ENCODE data around the gene PPP3CA.
"Not testable (repeated sequence)": the region's sequence is repeated elsewhere in the genome, so short reads cannot be mapped to it uniquely, and the experiment has no call there.

PPP3CA gene

GRCh38 chr4:101183666-101184373, 163.5 kb downstream of the PPP3CA start:
- Histone ChIP-seq H3K36me3 (ENCODE audit: control insufficient read depth, insufficient read depth, low read length) (peaks cover 3% of the 10 kb centered on the region; the same call in 1 of the 2 replicates), H3K27ac (ENCODE audit: low read length) (no peak overlapping the region), H3K4me1 (ENCODE audit: control insufficient read depth, insufficient read depth, low read length) (no peaks in the 10 kb centered on the region; the same call in 1 of the 2 replicates), H3K27me3 (ENCODE audit: control insufficient read depth, insufficient read depth, low read length) (no peaks in the 10 kb centered on the region), H3K9me3 (ENCODE audit: control insufficient read depth, insufficient read depth, low read length) (no peaks in the 10 kb centered on the region; the same call in 1 of the 2 replicates), H3K4me3 (ENCODE audit: low read length) (no peak overlapping the region)
- DNase-seq (ENCODE audit: low read depth, low spot score): no peak
- WGBS (ENCODE audit: insufficient coverage, insufficient read length): no CpG with 5 or more reads among the region's 3 CpGs

- no peaks in the 10 kb centered on the region; the same call in 1 of the 2 replicates for H3K4me1 ChIP-seq (ENCODE audit: control insufficient read depth, insufficient read depth, low read length)
- no peak overlapping the region for H3K4me3 ChIP-seq (ENCODE audit: low read length)
- H3K27me3 ChIP-seq (ENCODE audit: control insufficient read depth, insufficient read depth, low read length): no peaks in the 10 kb centered on the region
- WGBS (ENCODE audit: insufficient coverage, insufficient read length): no CpG with 5 or more reads among the region's 2 CpGs
- peaks cover 3% of the 10 kb centered on the region; the same call in 1 of the 2 replicates for H3K36me3 ChIP-seq (ENCODE audit: control insufficient read depth, insufficient read depth, low read length)
- no peak for DNase-seq (ENCODE audit: low read depth, low spot score)
- no peak overlapping the region for H3K27ac ChIP-seq (ENCODE audit: low read length)
- no peaks in the 10 kb centered on the region; the same call in 1 of the 2 replicates for H3K9me3 ChIP-seq (ENCODE audit: control insufficient read depth, insufficient read depth, low read length)
These were observed 164.1 kb downstream of the PPP3CA start for GRCh38 chr4:101183221-101183620.

DNA sequence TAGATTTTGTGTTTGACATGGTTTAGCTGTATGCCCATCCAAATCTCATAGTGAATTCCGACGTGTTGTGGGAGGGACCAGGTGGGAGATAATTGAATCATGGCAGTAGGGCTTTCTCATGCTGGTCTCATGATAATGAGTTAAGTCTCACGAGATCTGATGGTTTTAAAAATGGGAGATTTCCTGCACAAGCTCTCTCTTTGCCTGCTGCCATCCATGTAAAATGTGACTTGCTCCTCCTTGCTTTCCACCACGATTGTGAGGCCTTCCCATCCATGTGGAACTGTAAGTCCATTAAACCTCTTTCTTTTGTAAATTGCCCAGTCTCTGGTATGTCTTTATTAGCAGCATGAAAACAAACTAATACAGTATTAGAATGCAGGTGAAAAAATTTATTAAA, 164.6 kb downstream of the PPP3CA start:
- H3K27ac ChIP-seq (ENCODE audit: low read length); H3K9me3 ChIP-seq (ENCODE audit: control insufficient read depth, insufficient read depth, low read length); H3K36me3 ChIP-seq (ENCODE audit: control insufficient read depth, insufficient read depth, low read length); H3K4me3 ChIP-seq (ENCODE audit: low read length); DNase-seq (ENCODE audit: low read depth, low spot score); H3K27me3 ChIP-seq (ENCODE audit: control insufficient read depth, insufficient read depth, low read length); H3K4me1 ChIP-seq (ENCODE audit: control insufficient read depth, insufficient read depth, low read length): not testable (repeated sequence)
- WGBS (ENCODE audit: insufficient coverage, insufficient read length): no CpG with 5 or more reads among the region's 4 CpGs

DNA sequence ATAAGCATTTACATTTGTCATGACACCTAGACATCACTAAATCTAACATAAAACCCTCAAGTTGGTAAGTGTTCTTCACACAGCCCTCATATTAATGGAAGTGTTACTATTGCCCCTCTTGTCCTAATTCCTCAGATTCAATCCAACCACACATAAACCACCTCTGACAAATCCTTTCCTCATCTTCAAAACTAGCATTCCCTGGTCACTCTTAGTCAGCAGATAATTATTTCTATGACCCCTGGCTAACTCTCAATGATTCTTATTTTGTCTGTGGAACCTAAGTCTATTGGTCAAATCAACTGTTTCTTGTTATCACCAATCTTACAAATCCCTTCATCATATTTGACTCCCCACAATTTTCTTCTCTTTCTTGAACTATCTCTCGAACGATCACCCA, 168.6 kb downstream of the PPP3CA start:
- no peak for DNase-seq (ENCODE audit: low read depth, low spot score)
- H3K27ac ChIP-seq (ENCODE audit: low read length): no peak overlapping the region
- 100% methylated on average over 2 of the region's 2 CpGs for WGBS (ENCODE audit: insufficient coverage, insufficient read length)

GRCh38 chr4:101177154-101177553, 170.2 kb downstream of the PPP3CA start:
- H3K4me1 ChIP-seq (ENCODE audit: control insufficient read depth, insufficient read depth, low read length): no peaks in the 10 kb centered on the region
- no peak for DNase-seq (ENCODE audit: low read depth, low spot score)
- H3K9me3 ChIP-seq (ENCODE audit: control insufficient read depth, insufficient read depth, low read length): no peaks in the 10 kb centered on the region
- H3K36me3 ChIP-seq (ENCODE audit: control insufficient read depth, insufficient read depth, low read length): no peaks in the 10 kb centered on the region
- H3K4me3 ChIP-seq (ENCODE audit: low read length): no peak overlapping the region
- WGBS (ENCODE audit: insufficient coverage, insufficient read length): no CpG with 5 or more reads among the region's 1 CpG
- H3K27me3 ChIP-seq (ENCODE audit: control insufficient read depth, insufficient read depth, low read length): no peaks in the 10 kb centered on the region
- no peak overlapping the region for H3K27ac ChIP-seq (ENCODE audit: low read length)

More for the DNA sequence above, 168.6 kb downstream of the PPP3CA start:
- H3K36me3 ChIP-seq (ENCODE audit: control insufficient read depth, insufficient read depth, low read length): peaks cover 3% of the 10 kb centered on the region; the same call in 1 of the 2 replicates
- no peaks in the 10 kb centered on the region; the same call in 1 of the 2 replicates for H3K9me3 ChIP-seq (ENCODE audit: control insufficient read depth, insufficient read depth, low read length)
- no peaks in the 10 kb centered on the region for H3K4me1 ChIP-seq (ENCODE audit: control insufficient read depth, insufficient read depth, low read length)
- H3K4me3 ChIP-seq (ENCODE audit: low read length): no peak overlapping the region
- no peaks in the 10 kb centered on the region for H3K27me3 ChIP-seq (ENCODE audit: control insufficient read depth, insufficient read depth, low read length)

GRCh38 chr4:101175896-101176676, 171.2 kb downstream of the PPP3CA start:
- no peaks in the 10 kb centered on the region for H3K4me1 ChIP-seq (ENCODE audit: control insufficient read depth, insufficient read depth, low read length)
- H3K9me3 ChIP-seq (ENCODE audit: control insufficient read depth, insufficient read depth, low read length): no peaks in the 10 kb centered on the region
- H3K36me3 ChIP-seq (ENCODE audit: control insufficient read depth, insufficient read depth, low read length): no peaks in the 10 kb centered on the region
- DNase-seq (ENCODE audit: low read depth, low spot score): no peak
- H3K27me3 ChIP-seq (ENCODE audit: control insufficient read depth, insufficient read depth, low read length): no peaks in the 10 kb centered on the region
- WGBS (ENCODE audit: insufficient coverage, insufficient read length): no CpG with 5 or more reads among the region's 6 CpGs
- H3K27ac ChIP-seq (ENCODE audit: low read length): no peak overlapping the region
- no peak overlapping the region for H3K4me3 ChIP-seq (ENCODE audit: low read length)

DNA sequence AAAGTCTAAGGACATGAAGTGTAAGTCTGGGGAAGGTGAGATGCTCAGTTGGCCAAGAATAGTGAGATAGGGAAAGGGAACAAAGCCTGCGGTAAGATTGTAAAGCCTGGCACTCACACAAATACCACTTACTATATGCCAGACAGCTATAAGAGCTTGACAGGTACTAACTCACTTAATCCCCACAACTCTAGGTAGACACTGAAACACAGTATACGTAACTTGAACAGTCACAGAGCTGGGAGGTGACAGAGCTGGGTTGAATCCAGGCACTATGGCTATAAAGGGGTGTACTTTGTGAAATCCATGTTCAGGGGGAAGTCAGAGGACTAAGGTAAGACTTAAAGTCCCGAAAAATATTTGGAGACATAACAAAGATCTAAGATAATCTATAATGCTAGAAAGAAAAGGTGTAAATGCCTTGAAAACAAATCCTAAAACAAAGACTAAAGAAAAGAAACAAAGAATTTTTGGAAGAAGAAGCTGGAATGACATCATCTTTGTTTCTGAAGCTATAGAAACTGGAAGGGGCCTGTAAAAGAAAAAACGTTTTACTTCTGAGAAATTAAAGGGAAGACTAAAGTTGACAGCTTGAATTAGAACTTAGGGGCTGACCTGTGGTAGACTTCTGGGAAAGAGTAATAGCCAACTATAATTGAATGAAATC, 172.5 kb downstream of the PPP3CA start:
- no peaks in the 10 kb centered on the region for H3K9me3 ChIP-seq (ENCODE audit: control insufficient read depth, insufficient read depth, low read length)
- H3K4me1 ChIP-seq (ENCODE audit: control insufficient read depth, insufficient read depth, low read length): no peaks in the 10 kb centered on the region
- H3K4me3 ChIP-seq (ENCODE audit: low read length): no peak overlapping the region
- no peak overlapping the region for H3K27ac ChIP-seq (ENCODE audit: low read length)
- no peaks in the 10 kb centered on the region for H3K36me3 ChIP-seq (ENCODE audit: control insufficient read depth, insufficient read depth, low read length)
- no peak for DNase-seq (ENCODE audit: low read depth, low spot score)
- WGBS (ENCODE audit: insufficient coverage, insufficient read length): no CpG with 5 or more reads among the region's 4 CpGs
- no peaks in the 10 kb centered on the region for H3K27me3 ChIP-seq (ENCODE audit: control insufficient read depth, insufficient read depth, low read length)

DNA sequence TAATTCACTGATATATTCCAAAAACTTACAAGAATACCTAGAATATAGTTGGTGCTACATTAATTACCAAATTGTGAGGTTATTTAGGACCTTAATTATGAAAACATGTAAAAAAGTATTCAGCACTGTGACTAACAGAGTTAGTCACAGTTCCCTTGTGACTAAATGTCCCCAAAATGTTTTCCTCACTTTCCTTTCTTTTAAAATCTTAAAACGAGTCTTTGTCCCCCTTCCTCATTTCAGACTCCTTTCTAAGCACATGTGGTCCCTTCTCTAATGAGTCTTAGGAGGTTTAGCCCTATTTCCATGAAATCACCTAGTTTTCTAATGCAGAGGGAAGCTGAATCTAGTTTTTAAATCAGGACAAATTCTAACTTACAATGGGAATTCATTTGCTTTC, 175.0 kb downstream of the PPP3CA start:
- no peaks in the 10 kb centered on the region for H3K36me3 ChIP-seq (ENCODE audit: control insufficient read depth, insufficient read depth, low read length)
- no peak overlapping the region for H3K27ac ChIP-seq (ENCODE audit: low read length)
- no peaks in the 10 kb centered on the region for H3K9me3 ChIP-seq (ENCODE audit: control insufficient read depth, insufficient read depth, low read length)
- no peaks in the 10 kb centered on the region for H3K27me3 ChIP-seq (ENCODE audit: control insufficient read depth, insufficient read depth, low read length)
- H3K4me3 ChIP-seq (ENCODE audit: low read length): no peak overlapping the region
- H3K4me1 ChIP-seq (ENCODE audit: control insufficient read depth, insufficient read depth, low read length): no peaks in the 10 kb centered on the region
- no CpG with 5 or more reads among the region's 1 CpG for WGBS (ENCODE audit: insufficient coverage, insufficient read length)
- DNase-seq (ENCODE audit: low read depth, low spot score): no peak

- H3K9me3 ChIP-seq (ENCODE audit: control insufficient read depth, insufficient read depth, low read length): no peaks in the 10 kb centered on the region
- H3K36me3 ChIP-seq (ENCODE audit: control insufficient read depth, insufficient read depth, low read length): no peaks in the 10 kb centered on the region
- H3K4me3 ChIP-seq (ENCODE audit: low read length): no peak overlapping the region
- H3K27ac ChIP-seq (ENCODE audit: low read length): no peak overlapping the region
- no peaks in the 10 kb centered on the region for H3K4me1 ChIP-seq (ENCODE audit: control insufficient read depth, insufficient read depth, low read length)
- DNase-seq (ENCODE audit: low read depth, low spot score): no peak
- WGBS (ENCODE audit: insufficient coverage, insufficient read length): no CpG with 5 or more reads among the region's 3 CpGs
- H3K27me3 ChIP-seq (ENCODE audit: control insufficient read depth, insufficient read depth, low read length): no peaks in the 10 kb centered on the region
These were observed 175.6 kb downstream of the PPP3CA start for GRCh38 chr4:101171747-101172146.
